HG02642 (cell line): ENCODE results near the gene MUC5B.
"Not testable (repeated sequence)": the region's sequence is repeated elsewhere in the genome, so short reads cannot be mapped to it uniquely, and the experiment has no call there.

Experiments
- ATAC-seq: cut with Tn5 transposase; IDR thresholded peaks from one replicate; pipeline ENCODE4 v1.9.1; 2021; ENCODE audit warnings: mild to moderate bottlenecking; ENCODE audit not compliant: unreplicated experiment, poor library complexity

Gene MUC5B

DNA sequence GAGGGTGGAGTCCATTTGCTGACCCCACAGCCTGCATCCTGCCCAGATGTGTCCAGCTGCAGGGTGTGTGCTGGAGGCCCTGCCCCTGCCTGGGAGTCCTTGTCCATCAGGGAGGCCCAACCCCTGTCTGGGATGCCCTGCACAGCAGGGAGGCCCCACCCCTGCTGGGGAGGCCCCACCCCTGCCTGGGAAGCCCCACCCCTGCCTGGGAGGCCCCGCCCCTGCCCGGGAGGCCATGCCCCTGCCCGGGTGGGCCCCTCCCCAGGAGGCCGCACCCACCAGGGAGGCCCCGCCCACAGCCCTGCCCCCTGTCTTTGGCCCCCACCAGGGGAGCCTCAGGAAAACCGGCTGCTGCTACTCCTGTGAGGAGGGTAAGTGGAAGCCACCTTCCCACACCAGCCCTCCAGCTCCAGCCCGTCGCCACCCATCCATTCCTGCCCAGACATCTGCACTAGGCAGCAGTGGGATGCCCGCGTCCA is 37.2 kb downstream of the MUC5B start:
- ATAC-seq: no peak

DNA sequence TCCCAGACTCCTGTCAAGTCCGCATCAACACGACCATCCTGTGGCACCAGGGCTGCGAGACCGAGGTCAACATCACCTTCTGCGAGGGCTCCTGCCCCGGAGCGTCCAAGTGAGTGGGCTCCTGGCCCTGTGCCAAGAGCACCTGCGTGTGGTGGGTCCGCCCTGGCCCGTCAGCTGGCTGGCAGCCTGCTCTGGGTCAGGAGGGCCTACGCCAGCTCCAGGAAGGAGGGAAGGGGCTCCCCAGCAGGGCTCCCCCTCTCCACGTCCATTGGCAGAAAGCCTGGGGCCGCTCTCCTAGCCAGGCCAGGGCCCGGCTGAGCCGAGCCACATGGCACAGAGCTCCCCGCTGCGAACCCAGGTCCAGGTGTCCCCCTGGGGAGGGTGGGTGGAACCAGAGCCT is 37.8 kb downstream of the MUC5B start:
- no peak for ATAC-seq

DNA sequence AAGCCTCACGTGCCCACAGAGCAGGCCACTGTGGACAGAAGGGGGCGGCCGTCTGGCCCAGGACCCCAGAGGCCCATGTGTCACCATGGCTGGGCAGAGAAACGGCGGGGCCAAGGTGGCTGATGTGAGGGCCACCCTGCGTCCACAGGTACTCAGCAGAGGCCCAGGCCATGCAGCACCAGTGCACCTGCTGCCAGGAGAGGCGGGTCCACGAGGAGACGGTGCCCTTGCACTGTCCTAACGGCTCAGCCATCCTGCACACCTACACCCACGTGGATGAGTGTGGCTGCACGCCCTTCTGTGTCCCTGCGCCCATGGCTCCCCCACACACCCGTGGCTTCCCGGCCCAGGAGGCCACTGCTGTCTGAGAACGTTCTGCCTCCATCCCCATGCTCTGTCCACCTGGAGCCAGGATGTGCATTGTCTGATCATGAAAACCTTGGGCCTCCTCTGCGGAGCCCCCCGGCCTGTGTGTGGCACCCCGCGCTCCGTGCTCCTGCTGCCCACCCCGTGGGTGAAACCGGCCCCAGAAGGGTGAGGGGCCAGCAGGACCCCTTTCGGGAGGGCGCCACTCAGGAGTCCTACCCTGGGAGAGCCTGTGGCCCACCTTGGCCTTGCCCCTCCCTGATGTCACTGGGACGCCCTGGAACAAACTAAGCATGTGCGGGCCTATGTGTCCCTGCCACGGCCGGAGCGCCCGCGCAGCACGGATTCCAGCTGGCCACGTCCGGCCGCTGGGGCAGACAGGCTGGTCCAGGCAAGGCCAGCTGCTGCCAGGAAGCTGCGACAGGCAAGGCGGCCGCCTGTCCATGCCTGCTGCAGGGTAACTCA is 38.6 kb downstream of the MUC5B start:
- no peak for ATAC-seq

DNA sequence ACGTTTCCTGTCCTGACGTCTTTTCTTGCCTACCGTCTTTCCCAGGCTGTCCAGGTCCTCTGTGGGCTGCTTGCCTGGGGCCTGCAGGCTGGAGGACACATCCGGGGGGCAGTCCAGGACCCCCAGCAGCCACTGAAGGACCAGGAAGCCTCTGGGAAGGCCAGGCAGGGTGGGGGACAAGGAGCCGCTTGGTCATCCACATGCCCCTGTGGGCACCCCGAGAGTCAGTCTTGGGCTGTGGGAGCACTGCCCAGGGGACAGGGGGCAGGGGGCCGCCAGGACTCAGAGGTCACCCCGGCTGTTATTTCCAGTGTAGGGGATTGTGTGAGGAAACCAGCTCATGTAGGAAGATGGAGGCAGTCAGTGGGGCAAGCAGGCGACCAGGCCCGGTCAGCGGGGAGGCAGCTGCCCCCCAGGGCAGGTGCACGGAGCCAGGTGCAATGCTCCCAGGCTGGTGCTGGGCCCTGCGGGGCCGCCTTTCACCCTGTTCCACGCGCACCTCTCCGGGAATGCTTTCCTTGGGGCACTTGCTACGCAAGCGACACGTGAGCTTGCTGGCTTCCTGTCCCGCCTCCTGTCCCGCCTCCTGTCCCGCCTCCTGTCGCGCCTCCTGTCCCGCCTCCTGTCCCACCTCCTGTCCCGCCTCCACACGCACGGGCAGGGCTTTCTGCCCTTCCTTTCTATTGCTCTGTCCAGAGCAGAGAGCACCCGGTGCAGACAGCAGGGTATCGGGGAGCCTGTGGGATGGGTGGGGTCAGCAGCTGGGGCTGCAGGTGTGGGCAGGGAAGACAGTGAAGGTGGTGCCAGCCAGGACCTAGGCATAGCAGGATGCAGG is 39.5 kb downstream of the MUC5B start:
- peak; percentile 85 for ATAC-seq

DNA sequence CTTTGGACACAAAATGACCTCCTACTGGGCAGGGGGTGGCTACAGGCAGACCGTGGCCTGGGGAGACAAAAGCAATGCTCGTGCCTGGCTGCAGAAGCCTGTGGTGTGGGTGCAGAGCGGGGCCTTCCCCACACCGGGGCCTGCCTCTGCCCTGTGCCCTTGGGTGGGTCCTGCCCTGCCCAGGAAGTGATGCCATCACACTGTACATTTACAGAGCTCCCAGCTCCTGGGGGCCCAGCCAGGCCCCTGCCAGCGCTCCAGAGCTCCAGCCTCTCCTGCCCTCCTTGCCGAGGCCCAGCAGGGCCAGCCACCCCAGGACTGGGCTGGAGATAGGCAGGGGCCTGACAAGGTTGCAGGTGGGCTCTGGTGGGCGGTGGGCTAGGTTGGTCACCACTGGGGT is 40.1 kb downstream of the MUC5B start:
- peak; percentile 12 for ATAC-seq

DNA sequence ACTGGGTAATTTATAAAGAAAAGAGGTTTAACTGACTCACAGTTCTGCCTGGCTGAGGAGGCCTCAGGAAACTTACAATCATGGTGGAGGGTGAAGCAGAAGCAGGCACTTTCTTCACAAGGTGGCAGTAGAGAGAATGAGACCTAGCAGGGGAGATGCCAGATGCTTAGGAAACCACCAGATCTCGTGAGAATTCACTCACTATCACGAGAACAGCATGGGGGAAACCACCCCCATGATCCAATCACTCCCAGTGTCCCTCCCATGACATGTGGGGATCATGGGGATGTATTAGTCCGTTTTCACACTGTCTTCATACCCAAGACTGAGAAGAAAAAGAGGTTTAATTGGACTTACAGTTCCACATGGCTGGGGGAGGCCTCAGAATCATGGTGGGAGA is 41.6 kb downstream of the MUC5B start:
- not testable (repeated sequence) for ATAC-seq

DNA sequence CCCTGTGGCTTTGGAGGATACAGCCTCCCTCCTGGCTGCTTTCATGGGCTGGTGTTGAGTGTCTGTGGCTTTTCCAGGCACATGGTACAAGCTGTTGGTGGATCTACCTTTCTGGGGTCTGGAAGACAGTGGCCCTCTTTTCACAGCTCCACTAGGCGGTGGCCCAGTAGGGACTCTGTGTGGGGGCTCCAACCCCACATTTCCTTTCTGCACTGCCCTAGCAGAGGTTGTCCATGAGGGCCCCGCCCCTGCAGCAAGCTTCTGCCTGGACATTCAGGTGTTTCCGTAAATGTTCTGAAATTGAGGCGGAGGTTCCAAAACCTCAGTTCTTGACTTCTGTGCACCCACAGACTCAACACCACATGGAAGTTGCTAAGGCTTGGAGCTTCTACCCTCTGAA is 42.6 kb downstream of the MUC5B start:
- ATAC-seq: not testable (repeated sequence)

DNA sequence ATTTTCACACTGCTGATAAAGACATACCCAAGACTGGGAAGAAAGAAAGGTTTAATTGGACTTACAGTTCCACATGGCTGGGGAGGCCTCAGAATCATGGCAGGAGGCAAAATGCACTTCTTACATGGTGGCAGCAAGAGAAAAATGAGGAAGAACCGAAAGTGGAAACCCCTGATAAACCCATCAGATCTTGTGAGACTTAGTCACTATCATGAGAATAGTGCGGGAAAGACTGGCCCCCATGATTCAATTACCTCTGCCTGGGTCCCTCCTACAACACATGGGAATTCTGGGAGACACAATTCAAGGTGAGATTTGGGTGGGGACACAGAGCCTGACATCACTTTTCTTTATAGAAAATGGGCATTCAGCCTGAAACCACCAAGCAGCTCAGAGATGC is 44.1 kb downstream of the MUC5B start:
- not testable (repeated sequence) for ATAC-seq

DNA sequence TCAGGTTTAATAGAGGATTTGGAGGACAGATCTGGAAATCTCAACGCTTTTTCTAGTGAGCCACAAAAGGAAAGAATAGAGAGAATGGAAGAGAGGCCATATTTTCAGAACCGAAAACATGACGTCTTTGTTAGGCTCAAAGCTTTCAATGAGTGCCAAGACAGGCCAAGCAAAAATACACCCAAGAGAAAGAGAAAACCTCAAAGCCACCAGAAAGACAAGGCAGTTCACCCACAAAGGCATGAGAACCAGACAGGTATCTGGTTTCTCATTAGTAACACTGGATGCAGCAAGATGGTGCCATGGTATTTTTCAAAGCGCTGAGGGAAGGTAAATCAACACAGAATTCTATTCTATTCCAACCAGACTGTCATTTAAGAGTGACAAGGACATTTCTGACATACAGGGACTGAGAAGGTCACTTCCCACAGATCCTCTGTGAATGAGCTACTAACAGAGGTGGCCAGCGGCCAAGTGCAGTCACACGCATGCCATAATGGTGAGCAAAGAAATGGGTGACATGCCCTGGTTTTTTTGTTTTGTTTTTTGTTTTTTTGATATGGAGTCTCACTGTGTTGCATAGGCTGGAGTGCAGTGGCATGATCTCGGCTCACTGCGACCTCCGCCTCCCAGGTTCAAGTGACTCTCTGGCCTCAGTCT is 44.7 kb downstream of the MUC5B start:
- ATAC-seq: no peak

DNA sequence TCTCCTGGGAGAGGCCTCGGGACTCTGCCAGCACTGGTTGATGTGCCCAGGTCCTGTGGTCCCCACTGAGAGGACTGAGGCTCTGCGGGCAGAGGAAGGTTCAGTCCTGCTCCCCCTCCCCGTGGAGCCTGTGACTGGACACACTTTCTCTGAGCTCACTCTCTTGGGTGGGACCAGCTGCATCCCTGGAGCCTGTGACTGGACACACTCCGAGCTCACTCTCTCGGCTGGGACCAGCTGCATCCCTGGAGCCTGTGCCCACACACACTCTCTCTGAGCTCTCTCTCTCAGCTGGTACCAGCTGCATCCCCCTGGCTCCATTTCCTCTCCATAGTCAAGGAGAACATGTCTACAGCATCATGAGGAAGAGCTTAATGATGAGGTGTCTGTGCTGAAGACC is 47.1 kb downstream of the MUC5B start:
- ATAC-seq: no peak

DNA sequence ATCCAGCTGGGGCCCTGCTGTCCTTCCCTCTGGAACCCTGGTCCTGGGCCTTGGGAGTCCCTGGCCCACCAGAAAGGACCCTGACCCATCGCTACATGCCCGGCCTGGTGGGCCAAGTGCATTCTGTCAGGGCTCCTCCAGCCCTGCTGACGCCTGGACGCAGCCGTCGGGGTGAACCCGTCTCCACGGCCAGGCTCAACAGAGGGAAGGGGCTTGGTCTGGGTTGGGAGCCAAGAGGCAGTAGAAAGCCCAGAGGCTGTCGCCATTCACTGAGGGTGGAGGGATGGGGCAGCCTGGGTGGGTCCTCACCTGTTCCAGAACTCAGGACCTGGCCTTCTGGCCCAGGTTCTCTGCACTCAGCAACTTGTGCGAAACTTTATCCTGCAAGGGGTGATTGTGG is 47.6 kb downstream of the MUC5B start:
- ATAC-seq: no peak

DNA sequence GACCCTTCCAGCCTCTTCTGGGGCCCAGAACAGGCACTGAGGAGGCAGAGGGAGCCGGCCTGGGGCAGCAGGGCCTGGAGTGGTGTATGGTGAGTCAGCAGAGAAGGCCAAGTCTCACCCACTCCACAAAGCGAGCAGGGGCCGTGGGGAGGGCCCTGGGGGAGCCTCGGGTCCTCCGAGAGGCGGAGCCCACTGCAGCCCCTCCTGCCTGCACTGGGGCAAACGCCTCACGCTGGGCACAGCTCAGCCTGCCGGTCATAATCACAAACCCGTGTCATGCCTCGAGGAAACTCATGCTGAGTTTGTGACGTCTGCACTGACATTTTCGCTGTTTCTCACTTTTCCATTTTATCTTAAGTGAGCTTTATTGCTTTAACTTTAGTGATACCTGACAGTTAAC is 48.1 kb downstream of the MUC5B start:
- ATAC-seq: no peak

DNA sequence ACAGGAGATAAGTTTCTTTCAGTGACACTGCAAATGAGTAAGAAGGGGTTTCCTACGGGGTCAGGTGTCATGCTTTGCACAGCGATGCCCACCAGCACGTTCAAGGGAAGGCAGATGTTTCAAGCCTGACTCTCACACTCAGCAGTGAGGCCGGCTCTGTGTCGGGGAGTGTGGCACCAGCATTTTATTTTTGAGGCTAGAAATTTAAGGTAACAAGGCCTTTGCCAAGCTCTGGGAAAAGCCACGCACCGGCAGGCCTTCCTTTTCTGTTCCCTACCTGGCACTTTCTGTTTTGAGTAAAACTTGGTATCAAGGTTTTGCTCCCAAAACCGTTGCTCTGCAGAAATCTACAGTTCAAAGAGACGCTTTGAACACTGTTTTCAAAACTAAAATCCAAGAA is 48.5 kb downstream of the MUC5B start:
- ATAC-seq: no peak

DNA sequence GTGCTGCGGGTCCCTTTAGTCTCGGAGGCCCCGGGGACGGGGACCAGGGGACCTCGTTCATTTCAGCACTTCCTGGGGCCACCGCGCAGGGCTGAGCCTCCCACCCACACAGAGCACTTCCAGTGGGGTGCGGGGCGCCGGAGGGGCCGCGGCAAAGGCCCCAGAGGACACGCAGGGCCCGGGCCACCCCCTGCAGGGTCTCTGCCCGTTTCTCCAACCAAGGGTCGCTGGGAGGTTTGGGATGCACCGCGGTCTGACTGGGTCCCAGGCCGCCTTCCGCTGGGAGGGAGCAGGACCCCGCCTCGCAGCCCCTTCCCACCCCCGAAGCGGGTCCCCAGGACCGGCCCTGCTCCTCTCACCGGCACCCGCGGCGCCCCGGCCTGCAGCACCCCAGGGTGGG is 49.1 kb downstream of the MUC5B start:
- ATAC-seq: no peak

DNA sequence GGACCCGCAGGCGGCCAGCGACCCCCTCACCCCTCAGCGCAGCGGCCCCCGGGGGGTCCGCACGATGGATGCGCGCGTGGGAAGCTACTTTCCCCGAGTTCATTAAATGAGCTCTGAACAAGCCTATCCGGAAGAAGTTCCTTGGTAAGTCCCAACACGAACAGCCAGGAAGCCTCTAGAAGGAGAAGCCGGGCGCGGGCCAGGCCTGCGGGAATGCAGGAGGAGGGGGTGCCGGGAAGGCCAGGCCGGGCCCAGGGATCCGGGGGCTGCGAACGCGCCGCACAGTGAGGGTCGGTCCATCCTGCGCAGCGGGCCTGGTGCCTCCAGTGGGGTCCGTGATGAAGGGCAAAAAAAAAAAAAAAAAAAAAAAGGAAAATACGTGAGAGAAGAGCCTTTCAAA is 49.7 kb downstream of the MUC5B start:
- no peak for ATAC-seq

DNA sequence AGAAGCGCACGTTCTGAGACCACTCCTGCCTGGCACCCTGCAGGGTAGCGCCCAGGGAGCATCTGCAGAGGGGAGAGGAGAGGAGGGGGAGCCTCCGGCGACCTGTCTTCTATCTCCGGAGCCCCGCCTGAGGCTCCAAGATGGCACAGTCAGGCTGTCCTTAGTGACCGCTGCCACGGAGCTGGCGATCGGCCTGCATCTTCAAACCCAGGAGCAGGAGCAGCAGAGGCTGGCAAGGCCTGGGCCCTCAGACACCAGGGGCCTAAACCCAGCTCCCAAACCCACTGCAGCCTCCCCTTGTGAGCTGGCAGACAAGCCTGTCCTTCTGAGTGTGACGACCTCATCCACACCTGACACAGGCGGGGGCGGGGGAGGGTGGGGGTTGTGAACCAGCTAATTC is 51.6 kb downstream of the MUC5B start:
- ATAC-seq: no peak

DNA sequence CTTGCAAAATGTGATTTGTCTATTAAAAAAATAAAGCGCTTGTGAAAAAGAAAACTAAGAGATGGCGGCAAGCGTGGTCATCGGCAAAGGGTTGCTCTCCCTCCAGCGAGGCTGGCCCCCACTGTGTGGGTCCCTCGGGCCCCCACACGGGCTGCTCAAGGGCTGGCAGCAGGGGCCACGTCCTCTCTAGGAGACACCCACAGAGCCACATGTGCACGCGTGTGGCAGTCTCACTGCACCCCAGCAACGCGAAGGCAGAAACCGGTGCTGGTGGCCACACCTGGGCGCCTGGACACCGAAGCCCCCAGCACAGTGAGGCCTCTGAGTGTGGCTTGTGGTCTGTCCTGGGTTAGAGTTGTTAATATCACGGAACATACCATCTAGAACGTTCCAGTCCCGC is 52.2 kb downstream of the MUC5B start:
- no peak for ATAC-seq

DNA sequence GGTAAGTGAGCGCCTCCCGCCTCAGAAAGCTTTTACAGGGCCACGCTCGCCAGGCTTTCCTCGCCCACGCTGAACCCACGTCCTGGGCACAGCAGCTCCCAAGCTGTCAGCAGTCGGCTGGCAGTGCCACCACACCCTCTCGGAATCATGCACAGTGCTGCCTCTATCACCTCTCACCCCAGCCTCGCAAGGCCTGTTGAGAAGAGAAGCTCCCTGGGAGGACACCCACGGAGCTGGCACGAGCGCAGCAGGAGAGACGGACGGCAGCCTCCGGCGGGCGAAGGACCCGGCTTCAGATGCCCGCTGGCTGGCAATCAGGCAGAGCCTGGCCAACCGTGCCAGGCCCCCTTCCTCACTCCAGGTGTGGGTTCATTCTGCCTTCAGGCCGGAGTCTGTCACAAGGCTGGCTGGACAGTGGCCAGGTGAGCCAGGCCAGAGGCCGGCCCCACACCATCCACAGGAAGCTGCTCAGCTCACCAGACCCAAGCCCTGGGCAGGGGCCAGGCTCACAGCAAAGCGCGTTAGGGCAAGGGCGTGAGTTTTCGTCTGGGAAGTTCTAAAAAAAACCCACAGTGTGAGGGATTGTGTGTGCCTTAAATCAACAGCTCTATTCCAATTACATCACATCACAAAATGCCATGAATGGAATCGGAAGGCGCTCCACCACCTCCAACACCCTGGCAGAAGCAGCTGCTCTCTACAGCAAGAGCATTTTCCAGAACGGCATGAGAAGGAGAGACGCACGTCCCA is 53.4 kb downstream of the MUC5B start:
- ATAC-seq: no peak

DNA sequence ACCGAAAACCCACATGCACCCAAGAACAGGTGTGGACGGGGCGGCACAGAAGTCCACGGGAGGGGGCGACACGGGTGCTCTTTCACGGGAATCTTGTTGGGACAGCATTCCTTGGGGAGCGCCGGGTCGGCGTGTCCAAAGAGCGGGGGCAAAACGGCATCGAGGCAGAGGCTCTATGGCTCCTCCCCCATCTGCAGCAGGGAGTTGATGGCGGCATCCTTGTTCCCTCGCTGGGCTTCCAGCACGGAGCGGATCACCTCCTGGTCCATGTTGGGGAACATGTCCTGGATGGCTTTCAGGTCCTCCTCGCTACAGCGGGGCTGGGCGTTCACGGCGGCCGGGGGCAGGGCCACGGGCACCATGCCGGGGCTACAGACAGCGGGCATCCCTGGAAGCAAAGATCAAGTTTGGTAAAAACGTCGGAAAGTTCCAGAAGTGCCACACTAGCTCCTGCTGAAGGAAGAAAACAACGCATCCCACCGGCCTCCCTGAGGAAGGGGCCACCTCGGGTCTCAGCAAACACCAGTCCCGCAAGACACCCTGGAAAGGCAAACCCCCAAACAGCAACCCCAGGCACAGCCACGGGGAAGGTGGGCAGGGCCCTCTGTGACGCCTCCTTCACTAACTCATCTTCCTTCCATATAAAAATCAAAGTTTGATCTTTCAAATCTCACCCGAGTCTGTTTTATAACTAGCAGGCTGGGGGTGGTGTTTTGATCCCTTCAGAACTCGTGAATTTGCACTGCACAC is 54.2 kb downstream of the MUC5B start:
- no peak for ATAC-seq
